OCI-LY3 (cell line): ENCODE measurements around the gene GARIN5B.

Source experiments
- CTCF ChIP-seq: fragments of 200-600, 300-600 bp; sonication (generic); IDR thresholded peaks from 2 replicates; pipeline ENCODE4 v1.5.1; 2014; ENCODE audit warnings: antibody characterized with exemption, low read length, low read depth
- EZH2phosphoT487 ChIP-seq: fragments of 200-600 bp; shearing (Covaris generic); IDR thresholded peaks from 2 replicates; pipeline ENCODE4 v1.6.1; 2018; ENCODE audit warnings: antibody characterized with exemption, mixed run types, low read depth

- no peak for TF ChIP-seq CTCF
- TF ChIP-seq EZH2phosphoT487, result no peak
Observed at GRCh38 chr19:55370305-55370988, 7.4 kb upstream of the GARIN5B start, which contains the start of gene IL11.
